SK-N-SH (cell line): Measurements from ENCODE around the gene POLR3B. TPM values are rescaled to one million over a fixed set of nuclear protein-coding genes. Genes with fewer than 3 reads are reported as not detected.

Source experiments
- CTCF ChIA-PET: fragments of 300-600, 350-600 bp; formaldehyde crosslinking; extraction: SDS; loops from one replicate; lab custom pipeline; 2021; lab: Yijun Ruan, JAX
- POLR2A ChIA-PET: fragments of 350-600 bp; sonication (Branson Sonifier 250); formaldehyde crosslinking; extraction: SDS; loops from one replicate; lab custom pipeline; 2020; ENCODE audit warnings: antibody characterized with exemption, inconsistent platforms; lab: Yijun Ruan, JAX
- DNase-seq: peaks from one replicate; pipeline ENCODE4 v3.0.0; 2012
- H2AFZ ChIP-seq: fragments of 200-600 bp; sonication (generic); 2 replicates; pipeline ENCODE4 v1.8.1; 2016; ENCODE audit warnings: antibody characterized with exemption, mild to moderate bottlenecking, low read depth
- H3F3A ChIP-seq: fragments of 200-600 bp; sonication (generic); replicated peaks from 2 replicates; pipeline ENCODE3; 2016; ENCODE audit warnings: antibody characterized with exemption, mild to moderate bottlenecking; ENCODE audit not compliant: insufficient read depth
- H3K27ac ChIP-seq, 2 experiments: fragments of 200-500 bp in 1 of 2; fragments of 200-600 bp in 1 of 2; sonication (Bioruptor generic) in 1 of 2; sonication (generic), shearing (Covaris generic) in 1 of 2; 2 replicates each; pipeline versions ENCODE4 v1.5.1 to v1.6.1; 2014 to 2016; ENCODE audit warnings: low read depth in 2 of 2, inconsistent platforms in 1 of 2, low read length in 1 of 2, mild to moderate bottlenecking in 1 of 2, mixed read lengths in 1 of 2
- H3K27me3 ChIP-seq: fragments of 200-600 bp; sonication (generic), shearing (Covaris generic); 2 replicates; pipeline ENCODE4 v1.6.1; 2016; ENCODE audit warnings: mixed run types; ENCODE audit not compliant: insufficient read depth
- H3K36me3 ChIP-seq, 2 experiments: fragments of 200-500 bp in 1 of 2; fragments of 200-600 bp in 1 of 2; sonication (Bioruptor generic) in 1 of 2; sonication (generic) in 1 of 2; replicated peaks in 1 of 2; 2 replicates each; pipeline versions ENCODE3 to v1.5.1; 2014 to 2016; ENCODE audit warnings: low read length in 1 of 2, mild to moderate bottlenecking in 1 of 2; ENCODE audit not compliant: insufficient read depth in 2 of 2, control insufficient read depth in 1 of 2
- H3K4me1 ChIP-seq, 2 experiments: fragments of 200-500 bp in 1 of 2; fragments of 200-600 bp in 1 of 2; sonication (Bioruptor generic) in 1 of 2; sonication (generic), shearing (Covaris generic) in 1 of 2; 2 replicates each; pipeline versions ENCODE4 v1.5.1 to v1.6.1; 2014 to 2016; ENCODE audit warnings: low read depth in 1 of 2, low read length in 1 of 2, mixed run types in 1 of 2; ENCODE audit not compliant: insufficient read depth in 2 of 2, control insufficient read depth in 1 of 2
- H3K4me2 ChIP-seq: fragments of 200-600 bp; sonication (generic), shearing (Covaris generic); 2 replicates; pipeline ENCODE4 v1.6.1; 2017; ENCODE audit warnings: mixed run types
- H3K4me3 ChIP-seq, 2 experiments: fragments of 200-500 bp in 1 of 2; fragments of 200-600 bp in 1 of 2; sonication (Bioruptor generic) in 1 of 2; sonication (generic), shearing (Covaris generic) in 1 of 2; 2 replicates each; pipeline versions ENCODE4 v1.5.1 to v1.8.1; 2014 to 2016; ENCODE audit warnings: low read depth in 2 of 2, inconsistent platforms in 1 of 2, low read length in 1 of 2, mild to moderate bottlenecking in 1 of 2, mixed read lengths in 1 of 2, moderate library complexity in 1 of 2
- H3K79me2 ChIP-seq: fragments of 200-600 bp; sonication (generic); 2 replicates; pipeline ENCODE4 v1.8.1; 2017; ENCODE audit warnings: mild to moderate bottlenecking; ENCODE audit not compliant: insufficient read depth
- H3K9ac ChIP-seq: fragments of 200-600 bp; sonication (generic); 2 replicates; pipeline ENCODE4 v1.6.1; 2017; ENCODE audit warnings: mixed run types
- H3K9me2 ChIP-seq: fragments of 200-600 bp; sonication (generic); 2 replicates; pipeline ENCODE4 v1.6.1; 2017; ENCODE audit warnings: mixed run types
- H3K9me3 ChIP-seq: fragments of 200-600 bp; sonication (generic); 2 replicates; pipeline ENCODE4 v1.6.1; 2017; ENCODE audit warnings: mixed run types, mild to moderate bottlenecking, moderate library complexity
- H4K20me1 ChIP-seq: fragments of 200-600 bp; sonication (generic); 2 replicates; pipeline ENCODE4 v1.6.1; 2017; ENCODE audit warnings: mild to moderate bottlenecking, mixed run types; ENCODE audit not compliant: insufficient read depth
- CTCF ChIP-seq: fragments of 200-600 bp; sonication (generic); IDR thresholded peaks from 2 replicates; pipeline ENCODE4 v1.6.1; 2017; ENCODE audit warnings: antibody characterized with exemption, mild to moderate bottlenecking, moderate library complexity
- FOXJ3 ChIP-seq: sonication (generic); formaldehyde crosslinking; IDR thresholded peaks from 2 replicates; pipeline ENCODE4 v1.5.1; 2020; ENCODE audit warnings: mild to moderate bottlenecking, missing genetic modification reagents
- FOXM1 ChIP-seq: IDR thresholded peaks from 2 replicates; pipeline ENCODE4 v1.4.0; 2012; ENCODE audit warnings: low read depth, mild to moderate bottlenecking
- GABPA ChIP-seq: IDR thresholded peaks from 2 replicates; pipeline ENCODE4 v1.4.0; 2012; ENCODE audit warnings: low read depth, mild to moderate bottlenecking
- GATA2 ChIP-seq: sonication (generic); formaldehyde crosslinking; IDR thresholded peaks from 2 replicates; pipeline ENCODE4 v1.5.0; 2020; ENCODE audit warnings: mild to moderate bottlenecking, missing genetic modification reagents
- IRF3 ChIP-seq: fragments of 150-350 bp; IDR thresholded peaks from 2 replicates; pipeline ENCODE4 v1.6.1; 2016; ENCODE audit warnings: mild to moderate bottlenecking, low read depth, low read length
- MEF2A ChIP-seq: IDR thresholded peaks from 2 replicates; pipeline ENCODE4 v1.4.0; 2012; ENCODE audit warnings: low read depth, borderline replicate concordance
- MXI1 ChIP-seq: IDR thresholded peaks from 2 replicates; pipeline ENCODE4 v1.6.1; 2012; ENCODE audit warnings: mild to moderate bottlenecking, low read depth, low read length, improper control_type of control experiment
- POLR2AphosphoS5 ChIP-seq: IDR thresholded peaks from 2 replicates; pipeline ENCODE4 v1.6.1; 2012; ENCODE audit warnings: low read depth, low read length
- RFX5 ChIP-seq: IDR thresholded peaks from 2 replicates; pipeline ENCODE4 v1.6.1; 2012; ENCODE audit warnings: mild to moderate bottlenecking, improper control_type of control experiment, low read length
- RXRA ChIP-seq: IDR thresholded peaks from 2 replicates; pipeline ENCODE4 v1.4.0; 2012; ENCODE audit warnings: low read depth, mild to moderate bottlenecking, borderline replicate concordance
- SIN3A ChIP-seq: IDR thresholded peaks from 2 replicates; pipeline ENCODE4 v1.6.1; 2012; ENCODE audit warnings: low read depth, mild to moderate bottlenecking, low read length, moderate library complexity, borderline replicate concordance
- TAF1 ChIP-seq: IDR thresholded peaks from 2 replicates; pipeline ENCODE4 v1.6.1; 2012; ENCODE audit warnings: low read depth, mild to moderate bottlenecking, low read length, moderate library complexity, borderline replicate concordance
- TEAD4 ChIP-seq: IDR thresholded peaks from 2 replicates; pipeline ENCODE4 v1.4.0; 2012; ENCODE audit warnings: mild to moderate bottlenecking, borderline replicate concordance; ENCODE audit not compliant: insufficient read depth
- USF2 ChIP-seq: fragments of 150-350 bp; IDR thresholded peaks from 2 replicates; pipeline ENCODE4 v1.6.1; 2017; ENCODE audit warnings: antibody characterized with exemption, low read length, low read depth, borderline replicate concordance
- YY1 ChIP-seq: IDR thresholded peaks from 2 replicates; pipeline ENCODE4 v1.4.0; 2012; ENCODE audit warnings: low read depth, mild to moderate bottlenecking
- ZBTB33 ChIP-seq: IDR thresholded peaks from 2 replicates; pipeline ENCODE4 v1.4.0; 2012; ENCODE audit warnings: low read depth, borderline replicate concordance
- WGBS: methylation state at CpG from one replicate; pipeline ENCODE4 v1.1.6; 2017; ENCODE audit warnings: low lambda C conversion rate; 5-methylcytosine and 5-hydroxymethylcytosine counted together
- polyA plus RNA-seq, 3 experiments: library from polyadenylated mRNA; depleted of rRNA; stranded (reverse); fragments of >200 nt; gene quantifications; 2 replicates each; pipeline ENCODE4 v1.2.3, GENCODE V29; 2012

POLR3B gene
- polyA plus RNA-seq, 1 of the 3 experiments (the other 2 are of a cell fraction): 3.3 TPM

GRCh38 chr12:106332536-106332935 lies 25.0 kb upstream of the POLR3B start:
- no peak overlapping the region for H3K27ac ChIP-seq
- ChIA-PET POLR2A (no interaction called here), CTCF (interaction anchor here (1.8 kb wide), 1 partner anchor 106 kb away, joined by 5 read pairs; no protein-coding TSS in a partner anchor)

GRCh38 chr12:106333010-106333409 lies 24.5 kb upstream of the POLR3B start:
- H3K36me3 ChIP-seq: peaks cover 4 to 9% of the 10 kb centered on the region in 2 experiments
- DNase-seq: no peak
- ChIA-PET CTCF (no interaction called here), POLR2A (no interaction called here)
- H3K9me2 ChIP-seq: no peaks in the 10 kb centered on the region
- peaks cover 3% of the 10 kb centered on the region for H3F3A ChIP-seq
- TF ChIP-seq RXRA (no peak), FOXM1 (no peak), MXI1 (no peak), GATA2 (CRISPR knock-in tag) (no peak), YY1 (no peak), MEF2A (no peak), POLR2AphosphoS5 (no peak), FOXJ3 (CRISPR knock-in tag) (no peak), ZBTB33 (no peak), TEAD4 (no peak), GABPA (no peak), USF2 (no peak), RFX5 (no peak)
- H4K20me1 ChIP-seq: no peaks in the 10 kb centered on the region
- no peak overlapping the region for H3K9ac ChIP-seq
- no peak overlapping the region for H3K4me2 ChIP-seq
- no peaks in the 10 kb centered on the region for H3K4me1 ChIP-seq
- H3K27me3 ChIP-seq: no peaks in the 10 kb centered on the region
- H3K9me3 ChIP-seq: no peaks in the 10 kb centered on the region
- H3K79me2 ChIP-seq: no peaks in the 10 kb centered on the region
- H3K27ac ChIP-seq: no peak overlapping the region
- H3K4me3 ChIP-seq: no peak overlapping the region
- 67% methylated on average over 2 of the region's 2 CpGs for WGBS
- no peak overlapping the region for H2AFZ ChIP-seq

More at GRCh38 chr12:106332536-106332935, 25.0 kb upstream of the POLR3B start:
- TF ChIP-seq TAF1 (no peak), GABPA (no peak), CTCF (no peak), YY1 (no peak), POLR2AphosphoS5 (no peak), FOXM1 (no peak), SIN3A (no peak), IRF3 (no peak)
- TF ChIP-seq, all 33 proteins: peak for 0
- Histone ChIP-seq H3F3A (peaks cover 3% of the 10 kb centered on the region), H3K27me3 (no peaks in the 10 kb centered on the region), H3K9ac (no peak overlapping the region), H3K4me1 (no peaks in the 10 kb centered on the region), H2AFZ (no peak overlapping the region), H3K4me2 (no peak overlapping the region), H3K4me3 (no peak overlapping the region), H3K9me3 (no peaks in the 10 kb centered on the region), H4K20me1 (no peaks in the 10 kb centered on the region), H3K79me2 (no peaks in the 10 kb centered on the region), H3K36me3 (peaks cover 4 to 9% of the 10 kb centered on the region in 2 experiments), H3K9me2 (no peaks in the 10 kb centered on the region)
- no peak for DNase-seq
